ENCODE measurements around the gene CRTC3.

DNA sequence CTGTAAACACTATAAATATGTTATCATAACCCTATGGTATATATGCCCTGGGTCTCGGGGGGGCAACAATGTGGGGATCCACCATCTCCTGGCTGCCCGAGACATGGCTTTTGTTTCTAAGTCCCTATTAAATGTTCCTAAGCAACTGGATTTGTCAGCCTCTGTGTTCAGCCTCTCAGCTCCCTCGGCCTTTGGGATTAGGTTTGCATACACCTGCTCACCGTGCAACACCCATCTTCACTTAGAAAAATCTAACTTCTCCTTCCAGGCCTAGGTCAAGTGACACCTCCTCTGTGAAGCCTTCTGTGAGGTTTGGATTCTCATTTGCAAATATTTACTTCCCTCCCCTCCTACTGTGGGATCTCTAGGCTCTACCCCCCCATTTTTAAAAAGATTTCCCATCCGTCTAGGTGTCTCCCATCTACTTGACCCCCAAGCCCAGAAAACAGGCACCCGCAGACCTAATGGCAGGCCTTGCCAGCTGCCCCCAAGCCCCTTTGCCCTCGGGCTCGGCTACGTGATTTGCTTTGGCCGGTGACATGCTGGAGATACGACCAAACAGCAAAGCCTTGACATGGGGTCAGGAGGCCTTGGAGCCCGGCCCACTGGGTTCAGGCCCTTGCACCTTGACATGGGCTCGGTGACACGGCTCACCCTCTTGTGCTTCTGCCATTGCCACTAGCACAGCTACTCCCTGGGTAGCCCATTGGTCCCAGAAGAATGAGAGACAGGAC, 121.4 kb downstream of the CRTC3 start:
- TF ChIP-seq POLR2AphosphoS5 (IDR thresholded peaks at IDR 0.05; ENCODE audit: low read depth, low read length) (no peak), SIN3A (IDR thresholded peaks at IDR 0.05; ENCODE audit: borderline replicate concordance, insufficient read depth, low read length) (no peak), TAF1 (IDR thresholded peaks at IDR 0.05; ENCODE audit: borderline replicate concordance, insufficient read depth, low read length) (no peak)

All from PFSK-1 (cell line).